HEK293 (cell line): Measurements from ENCODE around the gene CEND1.

Experiments
- CTCF ChIA-PET: fragments of 350-600 bp; formaldehyde crosslinking; extraction: SDS; loops from one replicate; lab custom pipeline; 2021; ENCODE audit warnings: antibody characterized with exemption; lab: Yijun Ruan, JAX
- POLR2A ChIA-PET: fragments of 300-600 bp; formaldehyde crosslinking; extraction: SDS; loops from one replicate; lab custom pipeline; 2020; ENCODE audit warnings: antibody characterized with exemption, inconsistent platforms; lab: Yijun Ruan, JAX
- H3K27ac ChIP-seq: fragments of 200-500 bp; sonication (Bioruptor generic); 2 replicates; pipeline ENCODE4 v1.5.1; 2014; ENCODE audit warnings: low read depth, low read length, control low read depth, inconsistent platforms; ENCODE audit errors: extremely low read depth
- H3K36me3 ChIP-seq, 2 experiments: fragments of 200-500 bp in 1 of 2; sonication (Bioruptor generic) in 1 of 2; 1 replicate in 1 of 2; 2 replicates in 1 of 2; pipeline ENCODE4 v1.5.1; 2014 to 2017; ENCODE audit warnings: inconsistent platforms in 2 of 2, low read length in 2 of 2; ENCODE audit not compliant: control insufficient read depth in 2 of 2, insufficient read depth in 1 of 2
- H3K4me1 ChIP-seq: fragments of 200-500 bp; sonication (Bioruptor generic); 2 replicates; pipeline ENCODE4 v1.5.1; 2014; ENCODE audit warnings: mild to moderate bottlenecking, low read length, inconsistent platforms; ENCODE audit not compliant: control insufficient read depth, insufficient read depth
- H3K4me3 ChIP-seq: 2 replicates; pipeline ENCODE4 v1.5.1; 2011; ENCODE audit warnings: low read depth, mild to moderate bottlenecking, control low read depth, low read length, moderate library complexity
- H3K9me3 ChIP-seq: fragments of 200-500 bp; sonication (Bioruptor generic); 2 replicates; pipeline ENCODE4 v1.5.1; 2014; ENCODE audit warnings: low read depth, low read length, inconsistent platforms; ENCODE audit not compliant: control insufficient read depth, insufficient read depth
- BCL11A ChIP-seq: fragments of 450-650 bp; formaldehyde crosslinking; IDR thresholded peaks from 2 replicates; pipeline ENCODE4 v1.5.1; 2016; ENCODE audit warnings: low read depth, missing biosample characterization, missing genetic modification characterization
- BCL11B ChIP-seq: fragments of 450-650 bp; formaldehyde crosslinking; IDR thresholded peaks from 2 replicates; pipeline ENCODE4 v1.5.1; 2016; ENCODE audit warnings: low read depth, missing biosample characterization, missing genetic modification characterization
- EGR2 ChIP-seq: fragments of 450-650 bp; formaldehyde crosslinking; IDR thresholded peaks from 2 replicates; pipeline ENCODE4 v1.5.1; 2016; ENCODE audit warnings: low read depth, missing biosample characterization, missing genetic modification characterization
- GLIS2 ChIP-seq: fragments of 450-650 bp; formaldehyde crosslinking; IDR thresholded peaks from 2 replicates; pipeline ENCODE4 v1.5.1; 2016; ENCODE audit warnings: missing biosample characterization, missing genetic modification characterization
- KLF10 ChIP-seq: fragments of 450-650 bp; IDR thresholded peaks from 2 replicates; pipeline ENCODE4 v1.5.1; 2018; ENCODE audit warnings: missing biosample characterization, mild to moderate bottlenecking, missing genetic modification characterization
- KLF16 ChIP-seq: fragments of 450-650 bp; formaldehyde crosslinking; IDR thresholded peaks from 2 replicates; pipeline ENCODE4 v1.5.1; 2017; ENCODE audit warnings: missing biosample characterization, missing genetic modification characterization
- KLF9 ChIP-seq: fragments of 450-650 bp; formaldehyde crosslinking; IDR thresholded peaks from 2 replicates; pipeline ENCODE4 v1.5.1; 2016; ENCODE audit warnings: missing biosample characterization, missing genetic modification characterization, low read depth
- OVOL3 ChIP-seq: fragments of 450-650 bp; formaldehyde crosslinking; IDR thresholded peaks from 2 replicates; pipeline ENCODE4 v1.5.1; 2016; ENCODE audit warnings: missing biosample characterization, missing genetic modification characterization
- PATZ1 ChIP-seq: fragments of 450-650 bp; formaldehyde crosslinking; IDR thresholded peaks from 2 replicates; pipeline ENCODE4 v1.5.1; 2016; ENCODE audit warnings: missing biosample characterization, missing genetic modification characterization
- SALL2 ChIP-seq: fragments of 450-650 bp; formaldehyde crosslinking; IDR thresholded peaks from 2 replicates; pipeline ENCODE4 v1.5.0; 2017; ENCODE audit warnings: missing biosample characterization, mild to moderate bottlenecking, missing genetic modification characterization, borderline replicate concordance
- SP2 ChIP-seq: fragments of 450-650 bp; formaldehyde crosslinking; IDR thresholded peaks from 2 replicates; pipeline ENCODE4 v1.5.1; 2016; ENCODE audit warnings: missing biosample characterization, missing genetic modification characterization
- TRIM28 ChIP-seq: IDR thresholded peaks from 2 replicates; pipeline ENCODE4 v1.6.1; 2011; ENCODE audit warnings: low read length, control low read depth, borderline replicate concordance
- YY1 ChIP-seq: fragments of 450-650 bp; formaldehyde crosslinking; IDR thresholded peaks from 2 replicates; pipeline ENCODE4 v1.5.1; 2018; ENCODE audit warnings: missing biosample characterization, missing genetic modification characterization
- ZBTB20 ChIP-seq: fragments of 450-650 bp; formaldehyde crosslinking; IDR thresholded peaks from 2 replicates; pipeline ENCODE4 v1.5.1; 2016; ENCODE audit warnings: missing biosample characterization, missing genetic modification characterization
- ZBTB48 ChIP-seq: fragments of 450-650 bp; formaldehyde crosslinking; IDR thresholded peaks from 2 replicates; pipeline ENCODE4 v1.5.1; 2016; ENCODE audit warnings: missing biosample characterization, missing genetic modification characterization
- ZBTB49 ChIP-seq: fragments of 450-650 bp; formaldehyde crosslinking; IDR thresholded peaks from 2 replicates; pipeline ENCODE4 v1.5.1; 2016; ENCODE audit warnings: missing biosample characterization, missing genetic modification characterization, low read depth
- ZBTB7A ChIP-seq: fragments of 450-650 bp; formaldehyde crosslinking; IDR thresholded peaks from 2 replicates; pipeline ENCODE4 v1.5.1; 2016; ENCODE audit warnings: low read depth, missing biosample characterization, missing genetic modification characterization
- ZFP41 ChIP-seq: fragments of 450-650 bp; formaldehyde crosslinking; IDR thresholded peaks from 2 replicates; pipeline ENCODE4 v1.5.1; 2016; ENCODE audit warnings: missing biosample characterization, missing genetic modification characterization, borderline replicate concordance
- ZIC2 ChIP-seq: fragments of 450-650 bp; formaldehyde crosslinking; IDR thresholded peaks from 2 replicates; pipeline ENCODE4 v1.5.1; 2016; ENCODE audit warnings: missing biosample characterization, missing genetic modification characterization
- ZNF211 ChIP-seq: fragments of 450-650 bp; formaldehyde crosslinking; IDR thresholded peaks from 2 replicates; pipeline ENCODE4 v1.5.1; 2016; ENCODE audit warnings: low read depth, missing biosample characterization, missing genetic modification characterization
- ZNF221 ChIP-seq: fragments of 450-650 bp; formaldehyde crosslinking; IDR thresholded peaks from 2 replicates; pipeline ENCODE4 v1.5.1; 2017; ENCODE audit warnings: missing biosample characterization, missing genetic modification characterization, borderline replicate concordance
- ZNF248 ChIP-seq: fragments of 450-650 bp; formaldehyde crosslinking; IDR thresholded peaks from 2 replicates; pipeline ENCODE4 v1.5.1; 2017; ENCODE audit warnings: missing biosample characterization, missing genetic modification characterization
- ZNF335 ChIP-seq: fragments of 450-650 bp; formaldehyde crosslinking; conservative IDR thresholded peaks from 2 replicates; pipeline ENCODE4 v1.5.1; 2016; ENCODE audit warnings: missing biosample characterization, missing genetic modification characterization
- ZNF426 ChIP-seq: fragments of 450-650 bp; formaldehyde crosslinking; IDR thresholded peaks from 2 replicates; pipeline ENCODE4 v1.5.1; 2017; ENCODE audit warnings: missing biosample characterization, missing genetic modification characterization, mild to moderate bottlenecking, inconsistent platforms, moderate library complexity
- ZNF521 ChIP-seq: fragments of 450-650 bp; formaldehyde crosslinking; IDR thresholded peaks from 2 replicates; pipeline ENCODE4 v1.5.1; 2017; ENCODE audit warnings: missing biosample characterization, mild to moderate bottlenecking, missing genetic modification characterization
- ZNF624 ChIP-seq: fragments of 450-650 bp; formaldehyde crosslinking; IDR thresholded peaks from 2 replicates; pipeline ENCODE4 v1.5.1; 2017; ENCODE audit warnings: missing biosample characterization, missing genetic modification characterization
- ZNF658 ChIP-seq: fragments of 450-650 bp; formaldehyde crosslinking; IDR thresholded peaks from 2 replicates; pipeline ENCODE4; 2016; ENCODE audit warnings: missing biosample characterization, missing genetic modification characterization
- ZXDB ChIP-seq: fragments of 450-650 bp; formaldehyde crosslinking; IDR thresholded peaks from 2 replicates; pipeline ENCODE4 v1.5.1; 2016; ENCODE audit warnings: missing biosample characterization, missing genetic modification characterization
- TF ChIP-seq, protein P1 (sequence below): fragments of 450-650 bp; formaldehyde crosslinking; IDR thresholded peaks from 2 replicates; pipeline ENCODE4 v1.5.1; 2016; ENCODE audit warnings: missing biosample characterization, missing genetic modification characterization
- TF ChIP-seq, protein P2 (sequence below): fragments of 450-650 bp; formaldehyde crosslinking; IDR thresholded peaks from 2 replicates; pipeline ENCODE4 v1.5.1; 2016; ENCODE audit warnings: missing biosample characterization, missing genetic modification characterization

The CEND1 gene

DNA sequence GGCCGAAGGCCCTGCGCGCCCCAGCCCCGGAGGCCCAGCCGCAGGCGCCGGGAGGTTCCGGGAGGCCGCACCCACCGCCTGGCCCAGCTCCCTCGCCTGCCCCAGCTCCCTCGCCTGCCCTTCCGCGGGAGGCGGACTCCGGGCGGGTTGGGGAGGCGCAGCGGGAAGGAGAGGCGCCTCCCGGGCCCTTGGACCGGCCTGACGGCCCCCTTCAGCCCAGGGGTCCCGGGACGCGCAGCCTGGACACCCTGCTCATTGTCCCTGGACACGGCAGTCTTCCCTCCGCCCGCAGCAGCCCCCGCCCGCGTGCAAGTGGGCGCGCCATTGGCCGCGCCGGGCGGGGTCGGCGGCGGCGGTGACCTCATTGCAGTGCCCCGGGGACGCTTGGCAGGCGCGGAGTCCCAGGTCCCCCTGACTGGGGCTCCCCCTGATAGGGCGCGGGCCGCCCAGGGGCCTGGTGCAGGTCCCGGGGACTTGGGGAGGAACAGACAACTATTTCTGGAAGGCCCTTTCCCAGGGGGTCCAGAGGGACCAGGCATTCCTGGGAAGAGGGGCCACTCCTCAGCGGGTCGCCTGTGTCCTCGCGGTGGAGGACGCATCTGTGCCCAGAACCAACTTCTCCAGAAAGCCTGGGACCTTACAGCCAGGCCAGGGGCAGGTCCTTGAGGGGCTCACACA, 43.4 kb upstream of the CEND1 start (continued):
- TF ChIP-seq ZNF221 (tag by site-specific recombination): no peak
- TF ChIP-seq ZBTB7A (tag by site-specific recombination): peak; percentile 58; the same call in 1 of the 2 replicates
- peak; percentile 56 for TF ChIP-seq ZBTB48 (tag by site-specific recombination)
- TF ChIP-seq ZNF521 (tag by site-specific recombination): no peak
- TF ChIP-seq ZBTB49 (tag by site-specific recombination): no peak
- peak; percentile 23; the same call in 1 of the 2 replicates for TF ChIP-seq BCL11A (tag by site-specific recombination)
- no peak for TF ChIP-seq SALL2 (tag by site-specific recombination)
- TF ChIP-seq EGR2 (tag by site-specific recombination): peak; percentile 24; the same call in 1 of the 2 replicates
- peak; percentile 81 for TF ChIP-seq GLIS2
- peak; percentile 53; the same call in 1 of the 2 replicates for TF ChIP-seq KLF10 (tag by site-specific recombination)
- TF ChIP-seq ZNF248 (tag by site-specific recombination): no peak
- no peak for TF ChIP-seq ZNF426
- TF ChIP-seq OVOL3 (tag by site-specific recombination): no peak
- TF ChIP-seq, protein P1, sequence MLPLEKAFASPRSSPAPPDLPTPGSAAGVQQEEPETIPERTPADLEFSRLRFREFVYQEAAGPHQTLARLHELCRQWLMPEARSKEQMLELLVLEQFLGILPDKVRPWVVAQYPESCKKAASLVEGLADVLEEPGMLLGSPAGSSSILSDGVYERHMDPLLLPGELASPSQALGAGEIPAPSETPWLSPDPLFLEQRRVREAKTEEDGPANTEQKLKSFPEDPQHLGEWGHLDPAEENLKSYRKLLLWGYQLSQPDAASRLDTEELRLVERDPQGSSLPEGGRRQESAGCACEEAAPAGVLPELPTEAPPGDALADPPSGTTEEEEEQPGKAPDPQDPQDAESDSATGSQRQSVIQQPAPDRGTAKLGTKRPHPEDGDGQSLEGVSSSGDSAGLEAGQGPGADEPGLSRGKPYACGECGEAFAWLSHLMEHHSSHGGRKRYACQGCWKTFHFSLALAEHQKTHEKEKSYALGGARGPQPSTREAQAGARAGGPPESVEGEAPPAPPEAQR (tag by site-specific recombination): no peak
- TF ChIP-seq YY1 (tag by site-specific recombination): 0 out of 2 replicates have a peak, but pooled peaks have one; percentile 26
- TF ChIP-seq KLF16 (tag by site-specific recombination): 0 out of 2 replicates have a peak, but pooled peaks have one; percentile 32
- TF ChIP-seq ZBTB20 (tag by site-specific recombination): peak; percentile 53; the same call in 1 of the 2 replicates
- TF ChIP-seq SP2: peak; percentile 3; the same call in 1 of the 2 replicates
- TF ChIP-seq ZNF624 (tag by site-specific recombination): no peak
- TF ChIP-seq, all 188 proteins: peak for 28

- H3K9me3 ChIP-seq: no peaks in the 10 kb centered on the region
- POLR2A ChIA-PET: interaction anchor here (0.6 to 15.0 kb wide), 5 partner anchors 9 to 26 kb away, joined by 3 to 202 read pairs (median 6); partner anchors contain the start of genes PNPLA2, POLR2L, RPLP2 and TSPAN4
- peak within 1 kb of the TSS; percentile 66; the same call in 1 of the 2 replicates for H3K27ac ChIP-seq
- H3K4me1 ChIP-seq: no peaks in the 10 kb centered on the region; the same call in 1 of the 2 replicates
- CTCF ChIA-PET: interaction anchor here (0.5 kb wide), 1 partner anchor 1569 kb away, joined by 3 read pairs; no protein-coding TSS in a partner anchor
- H3K36me3 ChIP-seq: peaks cover 0 to 31% of the 10 kb centered on the region in 2 experiments; a peak in 1 of 3 replicates
- H3K4me3 ChIP-seq: peak within 1 kb of the TSS; percentile 70
- TF ChIP-seq ZFP41 (tag by site-specific recombination): no peak
- TF ChIP-seq, protein P2, sequence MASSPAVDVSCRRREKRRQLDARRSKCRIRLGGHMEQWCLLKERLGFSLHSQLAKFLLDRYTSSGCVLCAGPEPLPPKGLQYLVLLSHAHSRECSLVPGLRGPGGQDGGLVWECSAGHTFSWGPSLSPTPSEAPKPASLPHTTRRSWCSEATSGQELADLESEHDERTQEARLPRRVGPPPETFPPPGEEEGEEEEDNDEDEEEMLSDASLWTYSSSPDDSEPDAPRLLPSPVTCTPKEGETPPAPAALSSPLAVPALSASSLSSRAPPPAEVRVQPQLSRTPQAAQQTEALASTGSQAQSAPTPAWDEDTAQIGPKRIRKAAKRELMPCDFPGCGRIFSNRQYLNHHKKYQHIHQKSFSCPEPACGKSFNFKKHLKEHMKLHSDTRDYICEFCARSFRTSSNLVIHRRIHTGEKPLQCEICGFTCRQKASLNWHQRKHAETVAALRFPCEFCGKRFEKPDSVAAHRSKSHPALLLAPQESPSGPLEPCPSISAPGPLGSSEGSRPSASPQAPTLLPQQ: peak; percentile 44; the same call in 1 of the 2 replicates
- TF ChIP-seq KLF9 (tag by site-specific recombination): peak; percentile 41; the same call in 1 of the 2 replicates
- TF ChIP-seq ZXDB (tag by site-specific recombination): peak; percentile 62; the same call in 1 of the 2 replicates
- TF ChIP-seq ZNF335: peak; percentile 59; the same call in 1 of the 2 replicates
- peak; percentile 83 for TF ChIP-seq PATZ1
- peak; percentile 49; the same call in 1 of the 2 replicates for TF ChIP-seq BCL11B
- TF ChIP-seq TRIM28: no peak
- no peak for TF ChIP-seq ZNF211 (tag by site-specific recombination)
- peak; percentile 58 for TF ChIP-seq ZIC2 (tag by site-specific recombination)
- TF ChIP-seq ZNF658 (tag by site-specific recombination): no peak
Measured at GRCh38 chr11:832529-833113, 42.7 kb upstream of the CEND1 start, which contains the start of gene CD151. CD151 (plus strand) TSS chr11:832952; CDS start chr11:836070, 3,118 bp downstream.
